K562 (cell line): ENCODE results near the gene ROBO2. TPM values are rescaled to one million over a fixed set of nuclear protein-coding genes. Genes with fewer than 3 reads are reported as not detected.

Source experiments
- ADNP ChIP-seq: fragments of 200-800 bp; sonication (Bioruptor generic); IDR thresholded peaks from 2 replicates; pipeline ENCODE4 v1.6.1; 2016; ENCODE audit warnings: missing genetic modification characterization, missing compliant biosample characterization
- CC2D1A ChIP-seq: fragments of 450-650 bp; IDR thresholded peaks from 2 replicates; pipeline ENCODE4 v1.6.1; 2017; ENCODE audit warnings: mild to moderate bottlenecking
- HBP1 ChIP-seq: fragments of 450-650 bp; formaldehyde crosslinking; IDR thresholded peaks from 2 replicates; pipeline ENCODE4 v1.4.0; 2022; ENCODE audit warnings: missing genetic modification characterization
- HDAC8 ChIP-seq: fragments of 450-650 bp; IDR thresholded peaks from 2 replicates; pipeline ENCODE4 v1.6.1; 2016; ENCODE audit warnings: mild to moderate bottlenecking, missing genetic modification characterization, moderate library complexity, missing compliant biosample characterization
- MNT ChIP-seq, 2 experiments: fragments of 450-650 bp; conservative IDR thresholded peaks; 2 replicates each; pipeline ENCODE4 v1.6.1; 2017; ENCODE audit warnings: mild to moderate bottlenecking in 2 of 2, moderate library complexity in 2 of 2
- NCOA1 ChIP-seq: fragments of 450-650 bp; IDR thresholded peaks from 2 replicates; pipeline ENCODE4 v1.6.1; 2016; ENCODE audit warnings: low read depth
- NR2C2 ChIP-seq, 2 experiments: fragments of 200-800 bp in 1 of 2; sonication (Bioruptor generic) in 1 of 2; sonication (generic) in 1 of 2; formaldehyde crosslinking in 1 of 2; IDR thresholded peaks; 2 replicates each; pipeline versions ENCODE4 v1.6.1 to v1.8.0; 2016 to 2022; ENCODE audit warnings: mild to moderate bottlenecking in 1 of 2, missing compliant biosample characterization in 1 of 2, missing genetic modification characterization in 1 of 2, missing genetic modification reagents in 1 of 2
- NRF1 ChIP-seq, 2 experiments: fragments of 450-650 bp; IDR thresholded peaks in 1 of 2; conservative IDR thresholded peaks in 1 of 2; 2 replicates each; pipeline ENCODE4 v1.6.1; 2014; ENCODE audit warnings: mild to moderate bottlenecking in 2 of 2
- SMC3 ChIP-seq: conservative IDR thresholded peaks from 2 replicates; pipeline ENCODE4 v1.6.1; 2011; ENCODE audit warnings: low read depth, low read length, improper control_type of control experiment; ENCODE audit not compliant: insufficient read depth
- SP2 ChIP-seq: IDR thresholded peaks from 2 replicates; pipeline ENCODE4 v1.6.1; 2011; ENCODE audit warnings: mild to moderate bottlenecking, low read depth, low read length, moderate library complexity; ENCODE audit not compliant: poor library complexity, severe bottlenecking; ENCODE audit errors: extremely low read depth
- STAT5A ChIP-seq: IDR thresholded peaks from 2 replicates; pipeline ENCODE4 v1.6.1; 2012; ENCODE audit warnings: low read length, inconsistent platforms, borderline replicate concordance
- ZFP36 ChIP-seq: fragments of 150-350 bp; IDR thresholded peaks from 2 replicates; pipeline ENCODE4 v1.6.1; 2018; ENCODE audit warnings: low read length, low read depth; ENCODE audit not compliant: partially characterized antibody
- ZFX ChIP-seq: sonication (generic); formaldehyde crosslinking; IDR thresholded peaks from 2 replicates; pipeline ENCODE4 v1.8.0; 2022; ENCODE audit warnings: mild to moderate bottlenecking, missing genetic modification reagents, moderate library complexity
- ZNF253 ChIP-seq: fragments of 250-450 bp; sonication (Bioruptor Pico); conservative IDR thresholded peaks from 2 replicates; pipeline ENCODE4 v1.6.1; 2021; ENCODE audit warnings: mild to moderate bottlenecking
- polyA plus RNA-seq, 8 experiments: library from polyadenylated mRNA; depleted of rRNA in 4 of 8; stranded (reverse) in 5 of 8; unstranded in 3 of 8; fragments of >200 nt; fragmentation: Nextera tagmentation in 2 of 8; fragmentation: Illumina TruSeq in 1 of 8; extraction: Ambion mirVana in 2 of 8; extraction: Trizol in 1 of 8; gene quantifications; 2 replicates each; pipeline versions ENCODE4 v1.2.1 to v1.2.3, GENCODE V29; 2011 to 2014; ENCODE audit warnings: inconsistent platforms in 1 of 8, missing spikeins in 1 of 8
- total RNA-seq, 7 experiments: library from RNA; depleted of rRNA in 6 of 7; stranded (reverse); fragments of >200 nt in 6 of 7; fragmentation: Illumina TruSeq in 2 of 7; extraction: Trizol in 2 of 7; gene quantifications; 2 replicates each; pipeline versions ENCODE4 v1.2.1 to v1.2.3, GENCODE V29; 2011 to 2021; ENCODE audit warnings: low replicate concordance in 1 of 7
- TF ChIP-seq, protein P1 (sequence below), 2 experiments: fragments of 150-350 bp in 1 of 2; IDR thresholded peaks; 2 replicates each; pipeline ENCODE4 v1.6.1; 2012 to 2016; ENCODE audit warnings: low read depth in 2 of 2, low read length in 2 of 2, mild to moderate bottlenecking in 1 of 2, moderate library complexity in 1 of 2
- TF ChIP-seq, protein P2 (sequence below): fragments of 450-650 bp; IDR thresholded peaks from 2 replicates; pipeline ENCODE4 v1.6.1; 2017; ENCODE audit warnings: mild to moderate bottlenecking, moderate library complexity

The ROBO2 gene
- total and polyA plus RNA-seq, 9 of the 15 experiments (the other 6 are each of a cell fraction or from before 2014, with no cell fraction given) = 0.84 to 3.0 (median 1.7) TPM

DNA sequence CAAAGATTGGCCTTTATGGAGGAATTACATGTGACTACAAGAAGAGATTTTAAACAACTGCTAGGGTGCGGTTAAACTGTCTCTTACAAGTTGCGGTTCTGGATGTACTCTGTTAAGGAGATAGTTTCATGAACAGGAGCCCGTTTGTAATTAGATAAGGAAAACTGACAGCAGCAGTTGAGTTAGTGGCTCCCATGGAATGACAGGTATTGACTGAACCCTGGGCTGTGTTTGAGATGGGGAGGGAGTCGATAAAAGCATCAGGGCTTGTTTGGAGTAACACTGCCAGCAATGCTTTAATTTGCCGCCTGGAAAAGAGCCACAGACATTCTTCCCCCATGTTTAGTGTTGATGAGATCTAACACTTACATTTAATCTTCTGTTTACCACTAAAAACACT, 139.9 kb downstream of the ROBO2 start (continued):
- TF ChIP-seq, protein P1, sequence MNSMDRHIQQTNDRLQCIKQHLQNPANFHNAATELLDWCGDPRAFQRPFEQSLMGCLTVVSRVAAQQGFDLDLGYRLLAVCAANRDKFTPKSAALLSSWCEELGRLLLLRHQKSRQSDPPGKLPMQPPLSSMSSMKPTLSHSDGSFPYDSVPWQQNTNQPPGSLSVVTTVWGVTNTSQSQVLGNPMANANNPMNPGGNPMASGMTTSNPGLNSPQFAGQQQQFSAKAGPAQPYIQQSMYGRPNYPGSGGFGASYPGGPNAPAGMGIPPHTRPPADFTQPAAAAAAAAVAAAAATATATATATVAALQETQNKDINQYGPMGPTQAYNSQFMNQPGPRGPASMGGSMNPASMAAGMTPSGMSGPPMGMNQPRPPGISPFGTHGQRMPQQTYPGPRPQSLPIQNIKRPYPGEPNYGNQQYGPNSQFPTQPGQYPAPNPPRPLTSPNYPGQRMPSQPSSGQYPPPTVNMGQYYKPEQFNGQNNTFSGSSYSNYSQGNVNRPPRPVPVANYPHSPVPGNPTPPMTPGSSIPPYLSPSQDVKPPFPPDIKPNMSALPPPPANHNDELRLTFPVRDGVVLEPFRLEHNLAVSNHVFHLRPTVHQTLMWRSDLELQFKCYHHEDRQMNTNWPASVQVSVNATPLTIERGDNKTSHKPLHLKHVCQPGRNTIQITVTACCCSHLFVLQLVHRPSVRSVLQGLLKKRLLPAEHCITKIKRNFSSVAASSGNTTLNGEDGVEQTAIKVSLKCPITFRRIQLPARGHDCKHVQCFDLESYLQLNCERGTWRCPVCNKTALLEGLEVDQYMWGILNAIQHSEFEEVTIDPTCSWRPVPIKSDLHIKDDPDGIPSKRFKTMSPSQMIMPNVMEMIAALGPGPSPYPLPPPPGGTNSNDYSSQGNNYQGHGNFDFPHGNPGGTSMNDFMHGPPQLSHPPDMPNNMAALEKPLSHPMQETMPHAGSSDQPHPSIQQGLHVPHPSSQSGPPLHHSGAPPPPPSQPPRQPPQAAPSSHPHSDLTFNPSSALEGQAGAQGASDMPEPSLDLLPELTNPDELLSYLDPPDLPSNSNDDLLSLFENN (IDR thresholded peaks at IDR 0.05; ENCODE audit: low read depth in 2 of 2, low read length in 2 of 2) = 0 out of 4 replicates have a peak, but pooled peaks of 1 of the 2 experiments have one; percentile 49
- TF ChIP-seq ZNF253 (CRISPR knock-in tag) (no peak), NRF1 (conservative IDR thresholded peaks at IDR 0.05 in 1 of 2, IDR thresholded peaks at IDR 0.05 in 1 of 2) (no peak), STAT5A (peak; percentile 57; the same call in 1 of the 2 replicates), ZFX (CRISPR knock-in tag) (no peak), HDAC8 (tag) (no peak), NCOA1 (peak; percentile 49; the same call in 1 of the 2 replicates), ADNP (tag) (no peak), SMC3 (no peak), ZFP36 (no peak), SP2 (no peak), HBP1 (CRISPR knock-in tag) (no peak), CC2D1A (peak; percentile 88), MNT (conservative IDR thresholded peaks at IDR 0.05) (peak in 1 of 2 experiments; percentile 38; a peak in 1 of 4 replicates), NR2C2 (CRISPR knock-in tag; IDR thresholded peaks at IDR 0.05) (no peak), NR2C2 (tag; IDR thresholded peaks at IDR 0.05) (no peak)
- TF ChIP-seq, protein P2, sequence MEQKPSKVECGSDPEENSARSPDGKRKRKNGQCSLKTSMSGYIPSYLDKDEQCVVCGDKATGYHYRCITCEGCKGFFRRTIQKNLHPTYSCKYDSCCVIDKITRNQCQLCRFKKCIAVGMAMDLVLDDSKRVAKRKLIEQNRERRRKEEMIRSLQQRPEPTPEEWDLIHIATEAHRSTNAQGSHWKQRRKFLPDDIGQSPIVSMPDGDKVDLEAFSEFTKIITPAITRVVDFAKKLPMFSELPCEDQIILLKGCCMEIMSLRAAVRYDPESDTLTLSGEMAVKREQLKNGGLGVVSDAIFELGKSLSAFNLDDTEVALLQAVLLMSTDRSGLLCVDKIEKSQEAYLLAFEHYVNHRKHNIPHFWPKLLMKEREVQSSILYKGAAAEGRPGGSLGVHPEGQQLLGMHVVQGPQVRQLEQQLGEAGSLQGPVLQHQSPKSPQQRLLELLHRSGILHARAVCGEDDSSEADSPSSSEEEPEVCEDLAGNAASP = no peak
